Glutamatergic neuron (in vitro differentiated cells): Measurements from ENCODE around the gene LCE4A. TPM values are rescaled to one million over a fixed set of nuclear protein-coding genes. Genes with fewer than 3 reads are reported as not detected.

Experiments
- DNase-seq: peaks from one replicate; pipeline ENCODE4 v3.0.0; 2022
- H3K27ac Mint-ChIP-seq: one replicate; pipeline ENCODE4 v1.8.0; 2020; ENCODE audit warnings: mild to moderate bottlenecking, mixed read lengths, inconsistent platforms; ENCODE audit not compliant: unreplicated experiment
- H3K27me3 Mint-ChIP-seq: one replicate; pipeline ENCODE4 v1.8.0; 2020; ENCODE audit warnings: mild to moderate bottlenecking, moderate library complexity, mixed read lengths, inconsistent platforms; ENCODE audit not compliant: unreplicated experiment
- H3K36me3 Mint-ChIP-seq: one replicate; pipeline ENCODE4 v1.8.0; 2020; ENCODE audit warnings: mild to moderate bottlenecking, mixed read lengths, inconsistent platforms; ENCODE audit not compliant: unreplicated experiment
- H3K4me1 Mint-ChIP-seq: one replicate; pipeline ENCODE4 v1.8.0; 2020; ENCODE audit warnings: mild to moderate bottlenecking, low read depth, mixed read lengths, inconsistent platforms; ENCODE audit not compliant: unreplicated experiment
- H3K4me3 Mint-ChIP-seq: one replicate; pipeline ENCODE4 v1.8.0; 2020; ENCODE audit warnings: mild to moderate bottlenecking, mixed read lengths, inconsistent platforms; ENCODE audit not compliant: unreplicated experiment
- H3K9me3 Mint-ChIP-seq: one replicate; pipeline ENCODE4 v1.8.0; 2020; ENCODE audit warnings: mild to moderate bottlenecking, moderate library complexity, mixed read lengths, inconsistent platforms; ENCODE audit not compliant: unreplicated experiment
- CTCF ChIP-seq: fragments of 200-600 bp; sonication (generic); IDR thresholded peaks from one replicate; pipeline ENCODE4 v1.5.0; 2021; ENCODE audit not compliant: partially characterized antibody, unreplicated experiment
- total RNA-seq: library from RNA; stranded (reverse); fragmentation: NEBNext Ultra II Directional; extraction: Animal tissue kit (Norgen Biotek cat#: 25700); gene quantifications from one replicate; pipeline ENCODE4 v1.2.1, GENCODE V29; 2021; ENCODE audit not compliant: unreplicated experiment

Gene LCE4A
- total RNA-seq, 1 donor from 2014 or later = not detected

DNA sequence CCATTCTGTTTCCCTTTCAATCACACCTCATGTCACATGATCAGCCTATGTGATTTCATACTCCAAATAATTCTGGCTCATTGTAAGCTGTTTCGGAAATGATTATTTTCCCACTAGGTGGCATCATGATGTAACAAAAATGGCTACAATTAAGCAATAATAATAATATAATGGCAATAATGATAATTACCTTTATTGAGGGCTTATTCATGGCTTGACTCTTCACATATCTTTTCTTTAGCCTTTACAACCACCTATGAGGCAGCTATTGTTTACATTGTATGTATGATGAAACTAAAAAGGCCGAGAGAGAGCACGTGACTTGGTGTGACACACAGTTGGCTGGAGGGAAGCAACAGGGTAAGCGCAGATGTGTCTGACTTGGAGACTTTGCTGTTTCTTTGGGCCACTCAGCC lies 37.3 kb downstream of the LCE4A start:
- no peaks in the 10 kb centered on the region for H3K4me1 Mint-ChIP-seq
- H3K36me3 Mint-ChIP-seq = no peaks in the 10 kb centered on the region
- no peak overlapping the region for H3K27ac Mint-ChIP-seq
- H3K9me3 Mint-ChIP-seq = no peaks in the 10 kb centered on the region
- H3K4me3 Mint-ChIP-seq = no peak overlapping the region
- DNase-seq = no peak
- TF ChIP-seq CTCF = no peak
- peaks cover 3% of the 10 kb centered on the region for H3K27me3 Mint-ChIP-seq

DNA sequence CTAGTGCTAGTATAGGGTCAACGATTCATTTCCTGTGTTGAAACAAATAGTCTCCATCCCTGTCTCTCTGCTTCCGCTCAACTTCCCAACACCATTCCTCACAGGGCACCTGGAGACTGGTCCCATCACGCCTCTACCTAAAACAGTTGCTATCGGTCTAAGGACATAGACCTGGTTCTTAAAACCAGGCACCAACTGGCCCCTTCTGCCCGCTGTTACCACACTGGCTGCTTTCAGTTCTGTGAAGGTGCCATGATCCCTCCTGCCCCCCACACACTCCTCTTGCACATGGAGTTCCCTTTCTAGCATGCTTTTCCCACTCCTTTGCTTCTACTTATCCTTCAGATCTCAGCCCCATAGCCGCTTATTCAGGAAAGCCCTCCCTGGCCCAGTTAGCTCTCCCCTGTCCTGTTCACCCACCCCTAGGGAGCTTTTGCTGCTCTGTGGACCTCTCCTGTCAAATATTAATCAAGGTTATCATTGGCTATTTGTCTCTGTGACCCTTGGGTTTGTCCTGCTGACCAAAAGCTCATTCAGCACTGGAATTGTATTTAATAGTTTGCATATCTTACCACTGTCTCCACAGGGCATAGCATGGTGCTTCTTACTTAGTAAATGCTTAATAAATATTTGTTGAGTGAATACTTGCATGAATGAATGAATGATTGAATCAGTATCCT lies 37.9 kb downstream of the LCE4A start:
- H3K27me3 Mint-ChIP-seq = peaks cover 3% of the 10 kb centered on the region
- no peak for DNase-seq
- no peak overlapping the region for H3K4me3 Mint-ChIP-seq
- H3K27ac Mint-ChIP-seq = no peak overlapping the region
- H3K9me3 Mint-ChIP-seq = no peaks in the 10 kb centered on the region
- H3K4me1 Mint-ChIP-seq = no peaks in the 10 kb centered on the region
- no peaks in the 10 kb centered on the region for H3K36me3 Mint-ChIP-seq
- TF ChIP-seq CTCF = no peak

GRCh38 chr1:152747831-152748230 lies 39.9 kb downstream of the LCE4A start:
- Mint-ChIP-seq H3K27me3 (peaks cover 3% of the 10 kb centered on the region), H3K4me1 (no peaks in the 10 kb centered on the region), H3K9me3 (no peaks in the 10 kb centered on the region), H3K27ac (no peak overlapping the region), H3K36me3 (no peaks in the 10 kb centered on the region), H3K4me3 (no peak overlapping the region)
- no peak for TF ChIP-seq CTCF
- DNase-seq = no peak

DNA sequence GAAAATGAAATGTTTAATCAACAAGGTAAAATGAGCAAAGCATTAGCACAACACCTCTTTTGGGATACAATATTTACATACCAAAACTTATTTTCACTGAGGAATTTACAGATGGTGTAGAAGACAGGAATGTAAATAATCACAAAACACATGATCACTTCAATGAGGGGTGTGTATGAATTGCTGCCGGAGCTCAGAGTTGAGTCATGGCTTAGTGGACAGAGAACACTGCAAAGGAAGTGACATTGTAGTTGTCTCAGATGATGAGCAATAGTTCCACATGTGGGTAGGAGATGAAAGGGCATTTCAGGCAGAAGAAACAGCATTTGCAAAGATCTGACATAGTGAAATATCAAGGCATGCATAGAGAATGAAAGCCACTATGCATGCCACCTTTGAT lies 44.3 kb downstream of the LCE4A start:
- Mint-ChIP-seq H3K36me3 (no peaks in the 10 kb centered on the region), H3K4me1 (no peaks in the 10 kb centered on the region), H3K4me3 (no peak overlapping the region), H3K9me3 (no peaks in the 10 kb centered on the region), H3K27ac (no peak overlapping the region), H3K27me3 (no peaks in the 10 kb centered on the region)
- no peak for TF ChIP-seq CTCF
- DNase-seq = no peak

DNA sequence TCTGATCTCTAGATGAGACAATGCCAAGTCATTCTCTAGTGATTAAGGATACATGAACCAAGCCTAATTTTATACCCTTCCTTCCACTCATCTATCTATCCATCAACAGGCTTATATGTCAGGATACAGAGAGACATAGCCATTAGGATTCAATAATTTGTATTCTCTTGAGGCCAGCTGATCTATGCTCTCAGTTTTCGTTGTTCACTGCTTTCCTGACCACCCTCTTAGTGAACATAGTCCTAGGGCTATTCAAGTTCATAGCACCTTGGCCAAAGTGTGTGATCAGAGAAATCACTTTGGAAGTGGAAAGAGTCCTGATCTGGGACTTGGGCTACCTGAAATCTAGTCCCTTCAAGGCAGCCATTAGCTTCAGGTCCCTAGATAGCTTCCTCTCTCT lies 45.6 kb downstream of the LCE4A start:
- TF ChIP-seq CTCF = no peak
- Mint-ChIP-seq H3K4me3 (no peak overlapping the region), H3K4me1 (no peaks in the 10 kb centered on the region), H3K27me3 (no peaks in the 10 kb centered on the region), H3K36me3 (no peaks in the 10 kb centered on the region), H3K27ac (no peak overlapping the region), H3K9me3 (no peaks in the 10 kb centered on the region)
- no peak for DNase-seq
